ENCODE results near the gene YIF1A. TPM values are rescaled to one million over a fixed set of nuclear protein-coding genes. Genes with fewer than 3 reads are reported as not detected.

Gene YIF1A
- total RNA-seq, 1 experiment from 2014 or later, result 54.7 TPM

DNA sequence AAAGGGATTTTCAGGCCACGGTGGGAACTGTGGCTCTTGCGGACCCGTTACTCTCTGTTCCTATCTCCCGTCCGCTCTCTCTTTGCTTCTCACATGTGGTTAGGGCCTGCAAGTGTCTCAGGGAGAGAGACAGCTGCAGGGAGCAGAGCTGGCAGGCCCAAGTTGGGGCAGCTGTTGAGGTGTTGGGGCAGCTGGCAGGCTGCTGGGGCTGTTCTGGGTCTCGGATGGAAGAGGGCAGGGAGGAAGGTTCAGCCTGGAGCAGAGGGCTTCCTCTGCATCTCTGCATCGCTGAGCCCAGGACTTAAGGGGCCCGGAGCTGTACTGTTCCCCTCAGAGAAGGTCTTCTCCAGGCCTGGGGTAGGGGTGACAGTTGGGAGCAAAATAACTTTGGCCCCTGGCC is 13.5 kb downstream of the YIF1A start:
- H3K9me2 ChIP-seq (ENCODE audit: insufficient read depth), result no peaks in the 10 kb centered on the region
- intact Hi-C loops (cut with micrococcal nuclease), result no loop called here
- H3K9ac ChIP-seq (ENCODE audit: low read length), result no peak overlapping the region
- peaks cover 13% of the 10 kb centered on the region for H3K79me2 ChIP-seq (ENCODE audit: insufficient read depth, low read length)
- ChIA-PET POLR2A (no interaction called here), CTCF (no interaction called here), RAD21 (ENCODE audit: low non-redundant PET in 1 of 2, low total read pairs in 2 of 2, uncharacterized antibody in 2 of 2, unreplicated experiment in 2 of 2) (no interaction called here)
- H2AFZ ChIP-seq (ENCODE audit: low read depth, low read length, poor library complexity, severe bottlenecking), result no peak overlapping the region
- peaks cover 18 to 20% of the 10 kb centered on the region in 2 experiments; a peak in 3 of 4 replicates for H3K36me3 ChIP-seq (ENCODE audit: control insufficient read depth in 1 of 2, insufficient read depth in 2 of 2, low read length in 2 of 2)
- H3K4me2 ChIP-seq (ENCODE audit: low read length), result no peak overlapping the region
- H3K27ac ChIP-seq (ENCODE audit: low read depth, low read length), result no peak overlapping the region
- H3K27me3 ChIP-seq (ENCODE audit: insufficient read depth, low read length), result no peaks in the 10 kb centered on the region
- H3K4me1 ChIP-seq (ENCODE audit: control insufficient read depth in 1 of 2, insufficient read depth in 2 of 2, low read length in 2 of 2), result no peaks in the 10 kb centered on the region; a peak in 1 of 4 replicates
- H4K20me1 ChIP-seq (ENCODE audit: insufficient read depth), result no peaks in the 10 kb centered on the region
- ATAC-seq, result no peak
- H3K4me3 ChIP-seq (replicated peaks in 1 of 2; ENCODE audit: low read depth in 1 of 2, low read length in 2 of 2), result no peak overlapping the region
- no TSS peak for BruUV-seq (replicated peaks)
- H3K9me3 ChIP-seq (ENCODE audit: control insufficient read depth in 1 of 2, insufficient read depth in 1 of 2, low read depth in 1 of 2, low read length in 2 of 2), result no peaks in the 10 kb centered on the region
- TF ChIP-seq CEBPB (IDR thresholded peaks at IDR 0.05; ENCODE audit: low read depth), result no peak
- TF ChIP-seq, protein P1, sequence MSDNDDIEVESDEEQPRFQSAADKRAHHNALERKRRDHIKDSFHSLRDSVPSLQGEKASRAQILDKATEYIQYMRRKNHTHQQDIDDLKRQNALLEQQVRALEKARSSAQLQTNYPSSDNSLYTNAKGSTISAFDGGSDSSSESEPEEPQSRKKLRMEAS (IDR thresholded peaks at IDR 0.05), result no peak
- TF ChIP-seq, protein P2, sequence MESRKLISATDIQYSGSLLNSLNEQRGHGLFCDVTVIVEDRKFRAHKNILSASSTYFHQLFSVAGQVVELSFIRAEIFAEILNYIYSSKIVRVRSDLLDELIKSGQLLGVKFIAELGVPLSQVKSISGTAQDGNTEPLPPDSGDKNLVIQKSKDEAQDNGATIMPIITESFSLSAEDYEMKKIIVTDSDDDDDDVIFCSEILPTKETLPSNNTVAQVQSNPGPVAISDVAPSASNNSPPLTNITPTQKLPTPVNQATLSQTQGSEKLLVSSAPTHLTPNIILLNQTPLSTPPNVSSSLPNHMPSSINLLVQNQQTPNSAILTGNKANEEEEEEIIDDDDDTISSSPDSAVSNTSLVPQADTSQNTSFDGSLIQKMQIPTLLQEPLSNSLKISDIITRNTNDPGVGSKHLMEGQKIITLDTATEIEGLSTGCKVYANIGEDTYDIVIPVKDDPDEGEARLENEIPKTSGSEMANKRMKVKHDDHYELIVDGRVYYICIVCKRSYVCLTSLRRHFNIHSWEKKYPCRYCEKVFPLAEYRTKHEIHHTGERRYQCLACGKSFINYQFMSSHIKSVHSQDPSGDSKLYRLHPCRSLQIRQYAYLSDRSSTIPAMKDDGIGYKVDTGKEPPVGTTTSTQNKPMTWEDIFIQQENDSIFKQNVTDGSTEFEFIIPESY (IDR thresholded peaks at IDR 0.05; ENCODE audit: extremely low read depth, insufficient replicate concordance, low read length), result no peak
- no peak for TF ChIP-seq CBX3 (IDR thresholded peaks at IDR 0.05; ENCODE audit: low read depth)
- no peak for TF ChIP-seq POLR2A (IDR thresholded peaks at IDR 0.05; ENCODE audit: borderline replicate concordance, extremely low read depth, insufficient read depth, insufficient read length)
- no peak for TF ChIP-seq SRF (IDR thresholded peaks at IDR 0.05; ENCODE audit: low read depth)
- no peak for TF ChIP-seq ELF1 (IDR thresholded peaks at IDR 0.05; ENCODE audit: borderline replicate concordance, low read depth)
- no peak for TF ChIP-seq ZFX (IDR thresholded peaks at IDR 0.05)
- no peak for TF ChIP-seq EGR1 (IDR thresholded peaks at IDR 0.05; ENCODE audit: low read depth)
- no peak for DNase-seq (ENCODE audit: low read depth, low spot score)

DNA sequence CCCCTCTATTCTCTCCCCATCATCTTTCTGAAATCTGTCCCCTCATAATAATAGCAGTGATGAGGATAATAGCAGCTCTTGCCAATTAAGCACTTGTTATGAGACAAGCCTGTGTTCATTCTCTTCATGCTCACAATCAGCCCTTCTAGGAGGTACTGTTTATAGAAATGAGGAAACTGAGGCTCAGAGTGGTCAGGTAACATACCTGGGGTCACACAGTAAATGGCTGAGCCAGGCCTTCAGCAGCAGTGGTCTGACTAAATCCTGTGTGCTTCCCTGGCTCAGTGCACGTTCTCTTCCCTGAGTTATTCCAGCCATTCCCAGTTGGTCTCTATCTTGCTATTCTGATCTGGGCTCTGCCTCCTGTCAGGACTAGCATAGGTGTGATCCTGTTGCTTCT is 14.7 kb downstream of the YIF1A start:
- ChIA-PET CTCF (no interaction called here), RAD21 (ENCODE audit: low non-redundant PET in 1 of 2, low total read pairs in 2 of 2, uncharacterized antibody in 2 of 2, unreplicated experiment in 2 of 2) (no interaction called here), POLR2A (no interaction called here)
- Histone ChIP-seq H3K4me2 (ENCODE audit: low read length) (no peak overlapping the region), H3K9ac (ENCODE audit: low read length) (no peak overlapping the region), H3K9me3 (ENCODE audit: control insufficient read depth in 1 of 2, insufficient read depth in 1 of 2, low read depth in 1 of 2, low read length in 2 of 2) (no peaks in the 10 kb centered on the region), H3K79me2 (ENCODE audit: insufficient read depth, low read length) (peaks cover 25% of the 10 kb centered on the region), H3K4me3 (replicated peaks in 1 of 2; ENCODE audit: low read depth in 1 of 2, low read length in 2 of 2) (no peak overlapping the region), H3K4me1 (ENCODE audit: control insufficient read depth in 1 of 2, insufficient read depth in 2 of 2, low read length in 2 of 2) (peaks cover 6 to 8% of the 10 kb centered on the region in 2 experiments), H2AFZ (ENCODE audit: low read depth, low read length, poor library complexity, severe bottlenecking) (no peak overlapping the region), H4K20me1 (ENCODE audit: insufficient read depth) (no peaks in the 10 kb centered on the region), H3K9me2 (ENCODE audit: insufficient read depth) (no peaks in the 10 kb centered on the region), H3K27ac (ENCODE audit: low read depth, low read length) (no peak overlapping the region), H3K27me3 (ENCODE audit: insufficient read depth, low read length) (no peaks in the 10 kb centered on the region), H3K36me3 (ENCODE audit: control insufficient read depth in 1 of 2, insufficient read depth in 2 of 2, low read length in 2 of 2) (peaks cover 18 to 20% of the 10 kb centered on the region in 2 experiments; a peak in 3 of 4 replicates)
- no peak for ATAC-seq
- no TSS peak for BruUV-seq (replicated peaks)
- DNase-seq (ENCODE audit: low read depth, low spot score), result no peak
- intact Hi-C loops (cut with micrococcal nuclease), result no loop called here
- TF ChIP-seq CEBPB (IDR thresholded peaks at IDR 0.05; ENCODE audit: low read depth), result no peak
- TF ChIP-seq JUND (IDR thresholded peaks at IDR 0.05), result no peak
- TF ChIP-seq ZNF274 (IDR thresholded peaks at IDR 0.05; ENCODE audit: low read depth, low read length), result no peak
- TF ChIP-seq, protein P2 (IDR thresholded peaks at IDR 0.05; ENCODE audit: extremely low read depth, insufficient replicate concordance, low read length), result no peak
- no peak for TF ChIP-seq EGR1 (IDR thresholded peaks at IDR 0.05; ENCODE audit: low read depth)
- TF ChIP-seq POLR2AphosphoS5 (IDR thresholded peaks at IDR 0.05; ENCODE audit: low read depth, low read length), result no peak
- TF ChIP-seq, protein P3, sequence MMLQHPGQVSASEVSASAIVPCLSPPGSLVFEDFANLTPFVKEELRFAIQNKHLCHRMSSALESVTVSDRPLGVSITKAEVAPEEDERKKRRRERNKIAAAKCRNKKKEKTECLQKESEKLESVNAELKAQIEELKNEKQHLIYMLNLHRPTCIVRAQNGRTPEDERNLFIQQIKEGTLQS (IDR thresholded peaks at IDR 0.05), result no peak
- TF ChIP-seq POLR2A (IDR thresholded peaks at IDR 0.05; ENCODE audit: borderline replicate concordance, extremely low read depth, insufficient read depth, insufficient read length), result no peak
- no peak for TF ChIP-seq SP1 (IDR thresholded peaks at IDR 0.05; ENCODE audit: low read depth)
- no peak for TF ChIP-seq ZFX (IDR thresholded peaks at IDR 0.05)
- TF ChIP-seq EZH2 (IDR thresholded peaks at IDR 0.05), result no peak
- no peak for TF ChIP-seq ELF1 (IDR thresholded peaks at IDR 0.05; ENCODE audit: borderline replicate concordance, low read depth)

All from HCT116 (cell line).